Femur (tissue), 1 donor: ENCODE measurements around the gene LBHD1.
"Not testable (repeated sequence)": the region's sequence is repeated elsewhere in the genome, so short reads cannot be mapped to it uniquely, and the experiment has no call there.

Source experiments
- DNase-seq: peaks from one replicate; pipeline ENCODE4 v3.0.0-alpha.2; 2017

Gene LBHD1

GRCh38 chr11:62656796-62657429 is 15.2 kb downstream of the LBHD1 start:
- DNase-seq, result no peak

- DNase-seq, result no peak
These were observed 17.8 kb downstream of the LBHD1 start for GRCh38 chr11:62654297-62654696.

DNA sequence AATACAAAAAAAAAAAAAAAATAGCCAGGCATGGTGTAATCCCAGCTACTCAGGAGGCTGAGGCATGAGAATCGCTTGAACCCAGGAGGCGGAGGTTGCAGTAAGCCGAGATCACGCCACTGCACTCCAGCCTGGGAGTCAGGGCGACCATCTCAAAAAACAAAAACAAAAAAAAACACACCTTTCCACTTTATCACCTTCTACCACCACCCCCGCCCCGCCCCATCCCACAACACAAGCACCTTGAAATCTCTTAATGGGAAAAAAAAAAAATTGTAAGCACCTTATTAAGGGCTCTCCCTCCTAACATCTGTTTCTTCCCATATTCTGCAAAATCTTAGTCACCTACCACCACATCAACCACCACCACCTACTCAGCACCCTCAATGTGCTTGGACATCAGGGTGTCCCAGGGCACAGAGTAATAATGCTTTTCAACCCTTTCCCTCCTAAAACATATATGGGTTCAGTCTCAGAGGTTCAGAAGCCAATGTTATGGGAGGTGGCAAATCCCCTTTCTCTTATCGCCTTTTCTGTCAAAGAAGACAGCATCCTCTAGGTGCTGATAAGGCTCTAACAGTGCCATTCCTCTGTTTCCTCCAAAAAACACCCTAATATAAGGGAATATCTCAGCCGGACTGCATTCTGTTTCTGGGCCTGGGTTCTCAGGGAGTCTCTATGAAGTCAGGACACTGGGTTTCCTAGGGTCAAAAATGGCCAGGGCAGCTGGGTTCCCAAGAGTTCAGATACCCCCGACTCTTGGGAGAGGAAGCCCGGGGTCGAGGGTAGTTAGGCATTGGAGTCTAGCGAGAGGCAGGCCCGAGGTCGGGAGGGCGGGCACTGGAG is 19.7 kb downstream of the LBHD1 start:
- DNase-seq, result no peak

DNA sequence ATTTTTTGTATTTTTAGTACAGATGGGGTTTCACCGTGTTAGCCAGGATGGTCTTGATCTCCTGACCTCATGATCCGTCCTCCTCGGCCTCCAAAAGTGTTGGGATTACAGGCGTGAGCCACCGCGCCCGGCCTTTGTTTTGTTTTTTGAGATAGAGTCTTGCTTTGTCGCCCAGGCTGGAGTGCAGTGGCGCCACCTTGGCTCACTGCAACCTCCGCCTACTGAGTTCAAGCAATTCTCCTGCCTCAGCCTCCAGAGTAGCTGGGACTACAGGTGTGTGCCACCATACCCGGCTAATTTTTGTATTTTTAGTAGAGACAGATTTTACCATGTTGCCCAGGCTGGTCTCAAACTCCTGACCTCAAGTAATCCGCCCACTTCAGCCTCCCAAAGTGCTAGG is 21.8 kb downstream of the LBHD1 start:
- not testable (repeated sequence) for DNase-seq

DNA sequence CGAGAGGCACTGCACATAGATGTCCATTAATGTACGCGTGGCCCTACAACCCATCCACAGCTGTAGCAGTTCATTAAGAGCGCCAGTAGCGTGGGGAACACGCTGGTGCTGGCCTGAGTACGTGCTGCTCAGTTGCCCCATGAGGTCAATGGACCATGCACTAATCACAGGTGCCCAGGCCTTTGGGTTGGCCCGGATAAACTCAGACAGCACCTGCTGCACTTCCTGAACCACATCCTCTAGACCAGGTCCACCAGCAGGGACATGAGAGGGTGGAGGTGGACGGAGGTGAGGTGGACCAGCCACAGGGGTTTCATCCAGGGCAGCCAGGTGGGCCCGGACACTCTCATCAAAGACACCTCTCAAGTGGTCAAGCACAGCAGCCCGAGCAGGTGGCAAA is 22.6 kb downstream of the LBHD1 start:
- no peak for DNase-seq

- DNase-seq, result no peak
These were observed 23.1 kb downstream of the LBHD1 start for GRCh38 chr11:62648967-62649364.

GRCh38 chr11:62648185-62648966 is 23.7 kb downstream of the LBHD1 start:
- no peak for DNase-seq

- no peak for DNase-seq
These were observed 24.5 kb downstream of the LBHD1 start for GRCh38 chr11:62647609-62648005.

GRCh38 chr11:62646825-62647608 is 25.1 kb downstream of the LBHD1 start:
- DNase-seq, result no peak

GRCh38 chr11:62645946-62646824 is 25.9 kb downstream of the LBHD1 start, which contains the start of gene GANAB:
TSS of gene GANAB (minus strand) at chr11:62646613. CDS start at chr11:62646599, 14 bp downstream.
- DNase-seq, result peak; percentile 99

GRCh38 chr11:62645671-62645945 is 26.5 kb downstream of the LBHD1 start:
- no peak for DNase-seq

DNA sequence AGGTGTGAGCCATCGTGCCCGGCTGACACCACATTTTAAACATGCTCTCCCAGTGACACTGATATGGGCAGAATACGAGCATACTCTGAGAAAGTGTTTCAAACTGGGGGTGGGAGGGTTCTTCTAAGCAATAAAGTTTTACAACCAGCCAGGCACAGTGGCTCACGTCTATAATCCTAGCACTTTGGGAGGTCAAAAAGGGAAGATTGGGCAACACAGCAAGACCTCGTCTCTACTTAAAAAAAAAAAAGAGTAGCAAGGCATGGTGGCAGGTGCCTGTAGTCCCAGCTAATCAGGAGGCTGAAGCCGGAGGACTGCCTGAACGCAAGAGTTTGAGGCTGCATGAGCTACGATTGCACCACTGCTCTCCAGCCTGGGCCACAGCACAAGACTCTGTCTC is 27.8 kb downstream of the LBHD1 start:
- no peak for DNase-seq

GRCh38 chr11:62632492-62632891 is 39.6 kb downstream of the LBHD1 start:
- DNase-seq, result no peak

DNA sequence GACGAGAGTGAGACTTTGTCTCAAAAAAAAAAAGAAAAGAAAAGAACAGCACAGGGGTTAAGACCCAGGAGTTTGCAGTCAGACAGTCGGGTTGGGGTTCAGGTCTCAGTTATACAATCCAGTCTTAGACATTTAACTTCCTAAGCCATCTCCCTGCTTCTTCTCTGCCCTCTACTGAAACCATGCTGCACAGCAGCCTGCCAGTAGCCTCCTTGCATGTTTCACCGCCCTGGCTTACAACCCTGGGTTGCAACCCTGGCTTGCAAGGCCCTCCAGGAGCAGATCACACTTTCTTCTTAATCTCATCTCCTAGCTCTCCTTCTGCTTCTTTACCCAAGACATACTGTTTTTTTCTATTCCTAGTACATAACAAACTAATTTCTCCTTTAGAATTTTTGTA is 44.4 kb downstream of the LBHD1 start:
- no peak for DNase-seq

- no peak for DNase-seq
These were observed 49.5 kb downstream of the LBHD1 start for GRCh38 chr11:62622476-62623089.

DNA sequence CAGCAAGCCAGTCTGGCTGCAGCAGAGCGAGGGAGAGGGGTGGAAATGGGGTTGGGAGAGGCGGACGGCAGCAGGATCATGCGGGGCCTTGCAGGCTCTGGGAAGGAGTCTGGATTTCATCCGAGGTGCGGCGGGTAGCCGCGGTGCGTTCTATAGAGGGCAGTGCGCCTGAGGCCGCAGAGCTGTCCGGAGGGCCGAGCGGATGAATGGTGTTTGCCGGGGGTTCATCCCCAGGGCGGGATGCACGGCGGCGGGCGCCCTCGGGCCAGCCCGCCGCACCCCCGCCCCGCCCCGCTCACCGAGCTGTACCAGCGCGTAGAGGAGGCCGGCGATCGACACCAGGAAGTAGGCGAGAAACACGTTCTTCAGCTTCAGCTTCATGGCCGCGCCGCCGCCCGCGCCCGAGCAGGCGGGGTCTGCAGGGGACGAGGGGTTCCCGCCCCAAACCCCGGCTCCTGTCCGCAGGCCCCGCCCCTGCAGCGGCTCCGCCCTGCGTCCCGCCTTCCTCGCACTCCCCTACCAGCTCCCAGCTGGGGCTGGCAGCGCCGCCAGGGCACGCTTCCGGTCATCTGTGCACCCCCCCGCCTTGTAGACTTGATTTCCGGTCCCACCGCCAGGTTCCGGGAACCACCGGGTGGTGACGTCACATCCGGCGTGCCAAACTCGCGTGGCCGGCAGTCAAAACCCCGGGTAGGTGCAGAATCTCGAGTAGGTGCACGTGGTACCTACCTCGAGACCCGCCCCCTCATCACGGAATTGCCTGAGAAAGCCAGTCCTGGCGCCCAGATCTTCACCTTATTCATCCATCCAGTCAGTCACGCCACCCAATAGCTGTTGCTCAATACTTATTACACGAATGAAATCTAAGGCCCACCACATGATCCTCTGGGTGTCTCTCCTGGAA is 50.2 kb downstream of the LBHD1 start, which contains the start of gene B3GAT3:
TSS of gene B3GAT3 (minus strand) at position 420 of the 904 bp plus-strand sequence. CDS start at position 381, 39 bp downstream.
- peak; percentile 98 for DNase-seq

GRCh38 chr11:62621027-62621566 is 51.0 kb downstream of the LBHD1 start:
- no peak for DNase-seq

GRCh38 chr11:62616957-62617356 is 55.1 kb downstream of the LBHD1 start:
- not testable (repeated sequence) for DNase-seq

DNA sequence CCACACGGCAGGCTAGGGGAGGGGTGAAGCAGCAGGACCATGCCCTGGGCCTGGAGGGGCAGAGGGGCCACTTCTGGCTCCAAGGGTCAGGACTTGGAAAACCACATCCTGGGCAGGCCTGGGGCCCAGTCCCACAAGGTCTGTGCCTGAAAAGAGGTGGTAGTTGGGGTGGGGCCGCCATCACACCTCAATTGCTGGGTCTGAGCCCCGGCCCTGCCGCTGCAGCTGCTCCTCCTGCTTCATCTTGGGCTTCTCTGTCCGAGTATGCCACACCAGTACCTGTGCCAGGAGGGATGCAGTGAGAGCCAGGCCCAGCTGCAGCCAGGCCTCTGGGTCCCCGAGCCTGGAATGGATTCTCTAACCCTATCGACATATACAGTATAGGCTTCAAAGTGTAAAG is 56.5 kb downstream of the LBHD1 start:
- DNase-seq, result no peak

- DNase-seq, result no peak
These were observed 57.8 kb downstream of the LBHD1 start for GRCh38 chr11:62614275-62614674.
